CD4-positive, alpha-beta T cell treated with Interleukin-6 for 4 hours (primary cell): Measurements from ENCODE around the gene SLC25A45.

Experiments
- DNase-seq: peaks from one replicate; pipeline ENCODE4 v3.0.0-alpha.2; 2020; ENCODE audit warnings: mixed read lengths

Gene SLC25A45

GRCh38 chr11:65403607-65404121, 21.2 kb upstream of the SLC25A45 start:
- no peak for DNase-seq

DNA sequence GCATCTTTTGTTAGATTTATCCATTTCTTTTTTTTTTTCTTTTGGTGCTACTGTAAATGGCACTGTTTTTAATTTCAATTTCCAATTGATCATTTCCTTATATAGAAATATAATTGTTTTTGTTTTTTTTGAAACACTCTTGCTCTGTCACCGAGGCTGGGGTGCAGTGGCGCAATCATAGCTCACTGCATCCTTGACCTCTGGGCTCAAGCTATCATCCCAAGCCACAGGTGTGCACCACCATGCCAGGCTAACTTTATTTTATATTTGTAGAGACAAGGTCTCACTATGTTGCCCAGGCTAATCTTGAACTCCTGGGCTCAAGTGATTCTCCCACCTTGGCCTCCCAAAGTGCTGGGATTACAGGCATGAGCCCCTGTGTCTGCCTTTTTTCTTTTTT, 20.3 kb upstream of the SLC25A45 start:
- no peak for DNase-seq

GRCh38 chr11:65401803-65402248, 19.4 kb upstream of the SLC25A45 start:
- DNase-seq, result no peak

DNA sequence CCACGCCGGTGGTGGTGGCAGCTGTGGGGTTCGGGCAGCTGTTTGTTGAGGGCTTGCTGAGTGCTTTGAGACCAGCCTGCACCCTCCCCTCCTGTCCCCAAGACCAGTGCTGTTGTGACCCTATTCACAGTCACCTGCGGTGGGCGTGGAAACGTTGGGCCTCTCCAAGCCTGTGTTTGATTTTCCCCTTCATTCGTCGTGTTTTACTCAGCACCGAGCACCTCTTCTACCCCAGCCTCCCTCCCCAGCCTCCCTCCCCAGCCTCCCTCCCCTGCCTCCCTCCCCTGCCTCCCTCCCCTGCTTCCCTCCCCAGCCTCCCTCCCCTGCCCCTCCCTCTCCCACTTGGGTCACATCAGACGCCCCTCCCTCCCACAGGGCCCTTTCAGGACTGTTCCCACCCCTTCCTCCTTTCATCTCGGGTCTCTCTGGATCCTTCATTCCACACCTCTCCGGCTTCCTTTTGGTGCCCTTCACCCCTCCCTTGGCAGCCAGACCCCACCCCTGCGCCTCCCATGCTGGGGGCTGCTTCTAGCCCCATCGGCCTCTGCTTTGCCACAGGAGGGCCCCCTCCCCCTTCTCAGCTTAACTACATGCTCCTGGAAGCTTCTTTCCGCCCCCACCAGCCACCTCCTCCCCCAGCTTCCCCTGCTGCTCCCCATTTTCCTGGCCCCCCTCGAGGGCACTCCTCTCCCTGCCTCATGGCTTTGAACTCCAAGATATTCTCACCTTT, 18.8 kb upstream of the SLC25A45 start:
- DNase-seq, result no peak

DNA sequence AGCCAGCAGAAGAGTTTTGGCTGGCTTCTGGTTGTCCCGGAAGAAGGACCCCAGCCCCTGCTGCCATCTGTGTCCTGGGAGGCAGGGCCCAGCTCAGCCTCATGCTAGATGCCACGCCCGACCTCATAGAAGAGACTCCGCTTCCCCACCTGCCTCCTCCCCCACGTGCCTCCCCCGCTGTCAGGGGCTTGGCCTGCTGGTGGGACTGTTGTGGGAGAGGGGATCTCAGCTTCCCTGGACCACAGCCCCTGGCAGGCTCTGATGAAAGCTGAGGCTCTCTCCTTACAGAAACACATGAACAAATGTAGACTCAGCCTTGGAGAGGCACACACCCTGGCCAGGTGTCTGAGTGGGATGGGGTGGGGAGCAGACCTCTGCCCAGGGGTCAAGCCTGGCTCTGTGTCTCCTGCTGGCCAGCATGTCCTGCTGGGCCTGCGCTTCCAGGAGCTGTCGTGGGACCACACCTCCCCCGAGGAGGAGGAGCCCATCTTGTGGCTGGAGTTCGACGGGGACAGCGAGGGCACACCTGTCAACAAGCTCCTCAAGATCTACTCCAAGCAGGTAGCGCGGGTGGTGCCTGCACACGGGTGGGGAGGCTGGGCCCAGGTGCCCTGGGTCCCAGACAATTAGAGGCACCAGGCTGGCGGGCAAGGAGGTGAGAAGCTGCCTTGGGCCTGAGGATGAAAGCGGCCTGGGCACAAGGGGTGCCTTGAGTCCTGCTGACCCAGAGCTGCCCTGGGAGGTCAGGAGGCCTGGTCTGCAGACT, 18.0 kb upstream of the SLC25A45 start:
- DNase-seq, result no peak

DNA sequence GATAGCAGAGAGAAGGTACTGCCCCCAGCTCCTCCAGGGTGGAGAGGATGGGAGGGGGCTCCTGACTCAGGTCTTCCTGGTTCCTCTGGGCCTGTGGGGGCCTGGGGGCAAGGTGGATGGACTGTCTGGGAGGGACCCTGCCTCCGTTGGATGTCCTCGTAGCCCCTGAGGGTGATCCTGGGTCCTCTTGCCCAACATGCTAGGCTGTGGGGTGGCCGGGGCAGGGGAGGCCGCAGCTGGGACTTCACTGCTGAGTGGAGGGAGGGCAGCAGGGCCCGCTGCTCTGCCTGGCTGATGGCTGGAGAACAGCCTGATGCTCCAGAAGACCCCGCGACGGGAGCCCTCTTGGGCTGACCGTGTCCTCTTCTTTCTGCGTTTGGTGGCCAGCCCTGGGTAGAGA, 17.4 kb upstream of the SLC25A45 start:
- DNase-seq, result no peak

DNA sequence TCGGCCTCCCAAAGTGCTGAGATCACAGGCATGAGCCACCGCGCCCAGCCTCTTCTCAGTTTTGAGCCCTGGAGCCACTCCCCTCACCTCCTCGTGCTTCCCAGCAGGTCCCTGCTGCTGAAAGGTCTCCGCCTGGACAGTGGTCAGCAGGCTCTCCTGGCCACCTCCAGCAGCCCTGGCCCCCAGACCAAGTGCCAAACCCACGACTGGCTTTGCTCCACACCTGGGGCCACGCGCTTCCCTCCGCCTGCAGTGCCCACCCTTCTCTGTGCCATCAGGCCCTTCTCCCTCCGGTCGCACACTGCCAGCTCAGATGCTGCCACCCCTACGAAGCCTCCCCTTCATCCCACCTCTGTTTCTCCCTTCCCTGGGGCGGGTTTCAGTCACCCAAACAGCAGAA, 16.8 kb upstream of the SLC25A45 start:
- no peak for DNase-seq

GRCh38 chr11:65398362-65398910, 16.0 kb upstream of the SLC25A45 start:
- no peak for DNase-seq

GRCh38 chr11:65396769-65397745, 14.6 kb upstream of the SLC25A45 start:
- no peak for DNase-seq

DNA sequence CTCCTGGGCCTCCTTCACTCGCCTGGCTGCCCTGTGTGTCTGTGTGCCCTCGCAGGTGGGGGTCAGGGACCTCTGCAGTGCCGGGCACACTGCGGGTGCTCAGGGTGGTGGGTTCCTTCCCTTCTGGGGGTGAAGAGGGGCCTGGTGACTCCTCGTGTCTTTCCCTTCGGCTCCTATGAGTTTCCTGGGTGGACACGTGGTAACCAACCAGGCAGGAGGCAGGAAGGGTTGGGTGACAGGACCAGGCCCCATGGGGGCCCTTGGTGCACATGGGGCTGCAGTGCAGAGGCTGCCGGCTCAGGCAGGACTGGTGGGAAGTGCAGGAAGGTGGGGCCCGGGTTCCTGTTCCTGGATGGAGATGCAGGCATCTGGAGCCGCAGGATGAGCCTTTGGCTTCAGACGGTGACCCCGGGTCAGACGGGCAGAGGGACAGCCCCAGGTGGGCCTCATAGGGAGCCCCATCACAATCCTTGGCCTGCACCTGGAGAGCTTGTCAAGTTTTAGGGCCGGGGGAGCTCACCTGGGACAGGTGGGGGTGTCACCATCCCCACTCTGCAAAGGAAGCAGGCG, 13.6 kb upstream of the SLC25A45 start:
- no peak for DNase-seq

GRCh38 chr11:65394125-65394536, 11.7 kb upstream of the SLC25A45 start:
- DNase-seq, result no peak

DNA sequence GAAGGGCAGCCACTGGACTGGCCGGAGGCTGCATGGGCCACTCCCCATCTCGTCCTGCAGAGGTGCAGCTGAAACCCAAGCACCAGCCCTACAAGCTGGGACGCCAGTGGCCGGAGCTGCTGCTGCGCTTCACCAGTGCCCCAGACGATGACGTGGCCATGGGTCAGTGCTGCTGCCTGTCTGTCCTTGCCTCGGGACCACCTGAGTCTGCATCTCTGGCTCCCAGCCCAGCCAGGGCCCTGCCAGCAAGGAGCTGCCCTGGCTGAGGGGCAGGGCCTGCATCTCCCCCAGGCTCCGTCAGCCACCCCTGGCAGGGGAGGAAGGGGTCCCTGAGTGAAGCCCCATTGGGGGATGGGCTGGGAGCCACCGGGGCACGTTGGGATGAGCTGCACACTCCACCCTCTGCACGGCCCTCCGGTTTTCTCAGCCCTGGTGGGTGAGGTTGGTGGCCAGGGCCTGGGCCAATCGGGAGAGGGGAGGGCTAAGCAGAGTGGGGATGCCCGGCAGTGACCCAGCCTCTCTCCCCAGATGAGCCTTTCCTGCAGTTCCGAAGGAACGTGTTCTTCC, 11.2 kb upstream of the SLC25A45 start:
- no peak for DNase-seq

DNA sequence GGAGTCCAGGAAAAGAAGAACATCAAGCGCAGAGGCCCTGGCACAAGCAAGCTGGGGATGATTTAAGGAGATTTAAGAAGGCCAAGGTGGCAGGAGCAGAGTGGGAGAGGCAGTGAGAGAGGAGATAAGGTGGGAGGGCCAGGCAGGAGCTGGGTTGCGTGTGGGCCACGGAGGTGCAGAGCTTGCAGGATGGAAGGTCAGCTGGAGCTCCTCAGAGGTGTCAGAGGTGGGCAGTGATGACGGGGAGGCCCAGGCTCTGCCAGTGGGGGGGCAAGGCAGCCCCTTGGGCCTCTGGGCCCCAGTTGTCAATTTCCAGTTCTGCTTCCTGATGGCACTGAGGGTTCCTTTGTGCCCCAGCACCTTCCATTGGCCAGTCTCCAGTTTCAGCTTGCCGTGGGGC, 10.5 kb upstream of the SLC25A45 start:
- no peak for DNase-seq

DNA sequence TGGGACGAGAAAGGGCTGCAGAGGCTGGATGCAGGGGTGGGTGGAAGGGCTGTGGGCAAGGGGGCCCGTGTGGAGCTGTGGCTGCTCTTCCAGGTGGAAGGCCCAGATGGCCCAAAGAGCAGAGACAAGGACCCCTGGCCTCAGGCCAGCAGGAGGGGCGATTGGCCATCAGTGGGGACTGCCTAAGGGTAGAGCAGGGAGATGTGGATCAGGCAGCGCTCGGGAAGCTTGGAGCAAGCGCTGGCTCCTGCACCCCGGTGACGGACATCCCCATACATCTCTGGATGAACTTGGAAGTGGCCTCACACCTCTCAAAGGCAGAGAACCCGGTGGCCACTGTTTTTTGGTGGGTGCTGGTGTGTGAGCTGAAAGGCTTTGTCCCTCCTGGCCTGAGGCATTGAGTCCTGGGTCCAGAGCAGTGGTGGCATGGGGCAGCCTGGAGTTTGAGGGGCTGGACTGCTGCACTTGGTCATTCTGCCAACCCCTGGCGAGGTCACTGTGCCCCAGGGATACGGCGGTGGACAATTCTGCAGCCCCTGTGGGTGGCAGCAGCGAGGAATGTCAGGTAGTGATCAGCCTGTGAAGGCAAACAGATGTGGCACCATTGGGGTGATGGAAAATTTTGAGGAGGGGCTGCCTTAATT, 9.9 kb upstream of the SLC25A45 start:
- DNase-seq, result no peak

GRCh38 chr11:65390996-65391395, 8.6 kb upstream of the SLC25A45 start:
- DNase-seq, result no peak

GRCh38 chr11:65390099-65390941, 7.9 kb upstream of the SLC25A45 start:
- DNase-seq, result no peak

- no peak for DNase-seq
Measured at GRCh38 chr11:65389294-65389980, 7.0 kb upstream of the SLC25A45 start.

GRCh38 chr11:65388731-65389130, 6.3 kb upstream of the SLC25A45 start:
- no peak for DNase-seq

- DNase-seq, result peak; percentile 95
Measured at GRCh38 chr11:65386307-65387140, 4.1 kb upstream of the SLC25A45 start, which contains the start of gene FRMD8. FRMD8 (plus strand) TSS chr11:65386637; CDS start chr11:65387037, 400 bp downstream.
